Activated CD8-positive, alpha-beta T cell treated with anti-CD3 and anti-CD28 coated beads for 36 hours (primary cell): Measurements from ENCODE around the gene DLG3. TPM values are rescaled to one million over a fixed set of nuclear protein-coding genes. Genes with fewer than 3 reads are reported as not detected.

Source experiments
- ATAC-seq: fragments of 200-7000 bp; cut with Tn5 transposase; one replicate; pipeline ENCODE4 v1.10.0; 2021; ENCODE audit warnings: mild to moderate bottlenecking, moderate library complexity
- CTCF ChIA-PET: fragments of 350-600 bp; sonication (Branson Sonifier 250); formaldehyde crosslinking; loops from one replicate; lab custom pipeline; 2021; ENCODE audit warnings: antibody characterized with exemption; lab: Charles Lee
- POLR2A ChIA-PET: fragments of 350-600 bp; sonication (Branson Sonifier 250); formaldehyde crosslinking; loops from one replicate; lab custom pipeline; 2021; ENCODE audit warnings: antibody characterized with exemption; lab: Charles Lee
- DNase-seq: peaks from one replicate; pipeline ENCODE4 v3.0.0-alpha.2; 2020
- H3K27ac Mint-ChIP-seq: one replicate; pipeline ENCODE4 v1.8.0; 2021; ENCODE audit warnings: mild to moderate bottlenecking, mixed read lengths
- H3K27me3 Mint-ChIP-seq: one replicate; pipeline ENCODE4 v1.8.0; 2021; ENCODE audit warnings: mixed read lengths
- H3K36me3 Mint-ChIP-seq: one replicate; pipeline ENCODE4 v1.8.0; 2021; ENCODE audit warnings: low read depth, mixed read lengths
- H3K4me1 Mint-ChIP-seq: one replicate; pipeline ENCODE4 v1.8.0; 2021; ENCODE audit warnings: low read depth, mixed read lengths
- H3K4me3 Mint-ChIP-seq: one replicate; pipeline ENCODE4 v1.8.0; 2021; ENCODE audit warnings: mild to moderate bottlenecking, moderate library complexity, mixed read lengths
- H3K9me3 Mint-ChIP-seq: one replicate; pipeline ENCODE4 v1.8.0; 2021; ENCODE audit warnings: mixed read lengths
- intact Hi-C: fragments of 100-400 bp; cut with micrococcal nuclease; formaldehyde crosslinking; loops from one replicate; pipeline ENCODE4 v1.10.0; 2022
- total RNA-seq, 2 experiments: library from RNA; stranded (reverse); gene quantifications; one replicate each; pipeline ENCODE4 v1.2.3, GENCODE V29; 2021
- TF ChIP-seq, protein P1 (sequence below): fragments of 200-600 bp; IDR thresholded peaks from one replicate; pipeline ENCODE4 v1.8.0; 2022; ENCODE audit warnings: antibody characterized with exemption, mild to moderate bottlenecking

Gene DLG3
- total RNA-seq, 2 experiments from 2014 or later = 24.8 to 27.3 TPM

DNA sequence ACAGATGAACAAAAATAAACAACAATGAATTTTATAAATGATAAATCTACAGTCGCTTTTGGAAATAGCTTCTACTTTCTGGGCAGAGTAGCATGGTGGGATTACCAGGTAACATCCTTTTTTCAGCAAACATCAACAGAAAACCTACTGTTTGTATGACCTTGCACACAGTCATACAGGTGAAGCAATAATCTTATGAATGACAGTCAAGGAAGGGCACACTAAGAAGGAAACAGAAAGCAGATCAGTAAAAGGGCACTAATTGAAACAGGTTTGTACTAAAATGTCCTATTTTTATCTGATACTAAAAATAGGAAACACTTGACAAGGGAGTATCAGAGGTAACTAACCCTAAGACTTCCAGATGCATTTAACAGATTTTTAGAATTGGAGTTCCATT lies 108.9 kb downstream of the DLG3 start:
- H3K4me3 Mint-ChIP-seq = no peak overlapping the region
- H3K27ac Mint-ChIP-seq = no peak overlapping the region
- H3K36me3 Mint-ChIP-seq = no peaks in the 10 kb centered on the region
- DNase-seq = no peak
- CTCF ChIA-PET = interaction anchor here (0.6 to 1.4 kb wide), 4 partner anchors 89 to 120 kb away, joined by 3 to 4 read pairs (median 3); no protein-coding TSS in a partner anchor
- TF ChIP-seq, protein P1, sequence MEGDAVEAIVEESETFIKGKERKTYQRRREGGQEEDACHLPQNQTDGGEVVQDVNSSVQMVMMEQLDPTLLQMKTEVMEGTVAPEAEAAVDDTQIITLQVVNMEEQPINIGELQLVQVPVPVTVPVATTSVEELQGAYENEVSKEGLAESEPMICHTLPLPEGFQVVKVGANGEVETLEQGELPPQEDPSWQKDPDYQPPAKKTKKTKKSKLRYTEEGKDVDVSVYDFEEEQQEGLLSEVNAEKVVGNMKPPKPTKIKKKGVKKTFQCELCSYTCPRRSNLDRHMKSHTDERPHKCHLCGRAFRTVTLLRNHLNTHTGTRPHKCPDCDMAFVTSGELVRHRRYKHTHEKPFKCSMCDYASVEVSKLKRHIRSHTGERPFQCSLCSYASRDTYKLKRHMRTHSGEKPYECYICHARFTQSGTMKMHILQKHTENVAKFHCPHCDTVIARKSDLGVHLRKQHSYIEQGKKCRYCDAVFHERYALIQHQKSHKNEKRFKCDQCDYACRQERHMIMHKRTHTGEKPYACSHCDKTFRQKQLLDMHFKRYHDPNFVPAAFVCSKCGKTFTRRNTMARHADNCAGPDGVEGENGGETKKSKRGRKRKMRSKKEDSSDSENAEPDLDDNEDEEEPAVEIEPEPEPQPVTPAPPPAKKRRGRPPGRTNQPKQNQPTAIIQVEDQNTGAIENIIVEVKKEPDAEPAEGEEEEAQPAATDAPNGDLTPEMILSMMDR = no peak
- POLR2A ChIA-PET = no interaction called here
- peak; percentile 69 for ATAC-seq
- intact Hi-C loops = no loop called here
- H3K27me3 Mint-ChIP-seq = peaks cover 5% of the 10 kb centered on the region
- H3K9me3 Mint-ChIP-seq = no peaks in the 10 kb centered on the region
- H3K4me1 Mint-ChIP-seq = peaks cover 13% of the 10 kb centered on the region

DNA sequence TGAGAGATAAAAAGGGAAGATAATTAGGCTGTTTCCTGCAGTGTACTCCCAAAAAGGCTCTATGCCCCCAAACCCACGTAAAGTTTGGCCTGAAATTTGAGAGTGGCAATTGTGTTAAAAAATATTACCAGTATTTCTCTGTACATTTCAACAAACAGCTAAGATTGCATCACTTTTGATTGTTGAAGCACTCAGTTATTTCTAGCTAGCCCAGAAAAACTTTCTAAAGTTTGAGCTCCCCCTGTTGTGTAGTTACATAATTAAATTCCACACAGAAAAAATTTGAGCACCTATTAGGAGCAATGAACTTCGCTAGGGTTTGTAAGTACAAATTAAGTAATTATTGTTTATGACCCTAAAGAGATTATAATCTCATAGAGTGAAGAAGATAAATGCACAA lies 109.4 kb downstream of the DLG3 start:
- peaks cover 13% of the 10 kb centered on the region for H3K4me1 Mint-ChIP-seq
- peaks cover 5% of the 10 kb centered on the region for H3K27me3 Mint-ChIP-seq
- no peak overlapping the region for H3K4me3 Mint-ChIP-seq
- POLR2A ChIA-PET = no interaction called here
- ATAC-seq = no peak
- intact Hi-C loops = no loop called here
- no peaks in the 10 kb centered on the region for H3K36me3 Mint-ChIP-seq
- no peak for DNase-seq
- H3K9me3 Mint-ChIP-seq = no peaks in the 10 kb centered on the region
- TF ChIP-seq, protein P1 = peak; percentile 21
- peak overlapping the region; percentile 38 for H3K27ac Mint-ChIP-seq
- CTCF ChIA-PET = interaction anchor here (0.6 to 1.4 kb wide), 5 partner anchors 38 to 121 kb away, joined by 3 to 4 read pairs (median 3); no protein-coding TSS in a partner anchor

- Mint-ChIP-seq H3K36me3 (no peaks in the 10 kb centered on the region), H3K27me3 (peaks cover 5% of the 10 kb centered on the region), H3K4me3 (no peak overlapping the region), H3K9me3 (no peaks in the 10 kb centered on the region), H3K4me1 (peaks cover 13% of the 10 kb centered on the region), H3K27ac (peak overlapping the region; percentile 38)
- TF ChIP-seq, protein P1 = no peak
- POLR2A ChIA-PET = no interaction called here
- intact Hi-C loops = no loop called here
- ATAC-seq (no peak), DNase-seq (no peak)
- CTCF ChIA-PET = interaction anchor here (0.9 to 1.2 kb wide), 3 partner anchors 9 to 110 kb away, joined by 3 to 4 read pairs (median 3); no protein-coding TSS in a partner anchor
Observed at GRCh38 chrX:70554523-70554922, 109.9 kb downstream of the DLG3 start.

- ATAC-seq (no peak), DNase-seq (no peak)
- POLR2A ChIA-PET = no interaction called here
- no peaks in the 10 kb centered on the region for H3K36me3 Mint-ChIP-seq
- TF ChIP-seq, protein P1 = no peak
- H3K4me3 Mint-ChIP-seq = no peak overlapping the region
- no peak overlapping the region for H3K27ac Mint-ChIP-seq
- intact Hi-C loops = loop anchor here (5.0 kb wide), 1 partner anchor 103 kb away; no protein-coding TSS in a partner anchor
- H3K4me1 Mint-ChIP-seq = peaks cover 13% of the 10 kb centered on the region
- H3K27me3 Mint-ChIP-seq = peaks cover 5% of the 10 kb centered on the region
- H3K9me3 Mint-ChIP-seq = no peaks in the 10 kb centered on the region
- CTCF ChIA-PET = interaction anchor here (0.9 to 1.1 kb wide), 2 partner anchors 9 to 38 kb away, joined by 3 read pairs; no protein-coding TSS in a partner anchor
Observed at GRCh38 chrX:70554948-70555347, 110.3 kb downstream of the DLG3 start.

Other genes starting within 250 kb of the DLG3 start
- not detected for gene AWAT1, start 210.2 kb upstream of the DLG3 start, total RNA-seq
- gene P2RY4, start 184.6 kb upstream of the DLG3 start, total RNA-seq = under 1 TPM in 1 of 2 experiments, not detected in 1; 0.27 TPM
- gene ARR3, start 176.5 kb upstream of the DLG3 start, total RNA-seq = not detected
- not detected for gene RAB41, start 162.7 kb upstream of the DLG3 start, total RNA-seq
- 10 to 100 TPM; 18.6 to 20.8 TPM for gene PDZD11, start 154.9 kb upstream of the DLG3 start, total RNA-seq
- gene KIF4A, start 154.7 kb upstream of the DLG3 start, total RNA-seq = 10 to 100 TPM; 19.5 to 22.3 TPM
- gene GDPD2, start 21.5 kb upstream of the DLG3 start, total RNA-seq = not detected